ENCODE data around the gene PRKN. TPM values are rescaled to one million over a fixed set of nuclear protein-coding genes. Genes with fewer than 3 reads are reported as not detected.

The PRKN gene
- total and polyA plus RNA-seq, 9 donors = 3.0 to 15.0 (median 9.2) TPM

DNA sequence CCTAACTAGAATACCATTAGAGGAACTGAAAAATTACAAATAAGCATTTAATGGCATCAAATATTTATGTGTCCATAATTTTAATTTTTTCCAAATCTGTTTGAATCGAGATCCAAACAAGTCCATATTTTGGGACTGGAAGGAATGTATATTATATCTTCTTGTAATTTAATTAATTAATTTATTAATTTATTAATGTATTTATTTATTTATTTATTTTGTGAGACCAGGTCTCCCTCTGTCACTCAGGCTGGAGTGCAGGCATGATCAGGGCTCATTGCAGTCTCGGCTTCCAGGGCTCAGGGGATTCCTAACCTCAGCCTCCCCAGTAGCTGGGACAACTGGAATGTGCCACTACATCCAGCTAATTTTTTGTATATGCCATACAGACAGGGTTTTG is 453.6 kb downstream of the PRKN start:
- Histone ChIP-seq H3K27ac (no peak overlapping the region), H3K27me3 (no peaks in the 10 kb centered on the region), H3K4me3 (no peak overlapping the region), H3K4me1 (ENCODE audit: insufficient read depth) (no peaks in the 10 kb centered on the region), H3K36me3 (no peaks in the 10 kb centered on the region), H3K9me3 (no peaks in the 10 kb centered on the region)
- TF ChIP-seq POLR2A (IDR thresholded peaks at IDR 0.05) = no peak
- no peak for TF ChIP-seq EP300 (IDR thresholded peaks at IDR 0.05)
- no peak for TF ChIP-seq CTCF (IDR thresholded peaks at IDR 0.05)
- WGBS, 3 donors = 92 to 97% (median 94%) methylated on average over 2 of the region's 2 CpGs
- intact Hi-C loops (cut with DNase I) = no loop called here
- DNase-seq = no peak

DNA sequence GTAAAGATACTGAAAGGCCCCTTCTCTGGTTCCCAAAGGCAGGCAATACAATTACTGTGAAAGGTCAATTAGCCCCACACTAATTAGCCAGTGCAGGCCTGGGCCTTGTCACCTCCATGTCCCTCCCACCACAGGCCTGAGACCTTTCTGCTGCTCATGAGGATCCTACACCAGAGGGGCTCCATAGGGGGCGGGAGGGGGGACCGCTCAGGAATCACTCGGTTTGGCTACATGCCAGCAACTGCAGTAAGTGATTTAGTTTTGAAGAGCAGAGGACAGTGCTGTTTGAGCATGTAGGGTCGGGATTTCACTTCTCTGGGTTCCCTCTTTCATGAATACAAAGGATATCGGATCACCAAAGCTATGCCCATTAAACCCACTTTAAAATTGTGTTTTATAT is 455.6 kb downstream of the PRKN start:
- H3K27ac ChIP-seq = no peak overlapping the region
- H3K9me3 ChIP-seq = no peaks in the 10 kb centered on the region
- WGBS, 3 donors = 66 to 73% (median 73%) methylated on average over 5 of the region's 5 CpGs
- H3K4me1 ChIP-seq (ENCODE audit: insufficient read depth) = no peaks in the 10 kb centered on the region
- no peaks in the 10 kb centered on the region for H3K36me3 ChIP-seq
- no peaks in the 10 kb centered on the region for H3K27me3 ChIP-seq
- no peak overlapping the region for H3K4me3 ChIP-seq
- intact Hi-C loops (cut with DNase I) = no loop called here
- no peak for DNase-seq
- TF ChIP-seq CTCF (IDR thresholded peaks at IDR 0.05) (no peak), EP300 (IDR thresholded peaks at IDR 0.05) (no peak)

DNA sequence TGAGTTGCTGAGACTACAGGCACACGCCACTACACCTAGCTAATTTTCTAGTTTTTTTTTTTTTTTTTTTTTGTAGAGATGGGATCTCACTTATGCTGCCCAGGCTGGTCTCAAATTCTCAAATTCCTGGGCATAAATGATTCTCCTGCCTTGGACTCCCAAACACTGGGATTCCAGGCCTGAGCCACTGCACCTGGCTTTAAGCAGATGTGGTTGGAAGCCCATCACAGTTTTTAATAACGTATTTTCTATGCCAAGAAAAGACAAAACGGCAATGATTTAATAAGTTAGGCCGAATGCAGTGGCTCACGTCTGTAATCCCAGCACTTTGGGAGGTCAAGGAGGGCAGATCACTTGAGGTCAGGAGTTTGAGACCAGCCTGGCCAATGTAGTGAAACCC is 456.6 kb downstream of the PRKN start:
- Histone ChIP-seq H3K9me3 (no peaks in the 10 kb centered on the region), H3K36me3 (no peaks in the 10 kb centered on the region), H3K4me3 (no peak overlapping the region), H3K4me1 (ENCODE audit: insufficient read depth) (no peaks in the 10 kb centered on the region), H3K27ac (no peak overlapping the region), H3K27me3 (no peaks in the 10 kb centered on the region)
- intact Hi-C loops (cut with DNase I) = no loop called here
- 86 to 91% (median 88%) methylated on average over 5 of the region's 5 CpGs for WGBS, 3 donors
- no peak for DNase-seq
- no peak for TF ChIP-seq CTCF (IDR thresholded peaks at IDR 0.05)
- no peak for TF ChIP-seq EP300 (IDR thresholded peaks at IDR 0.05)
- TF ChIP-seq POLR2A (IDR thresholded peaks at IDR 0.05) = no peak

DNA sequence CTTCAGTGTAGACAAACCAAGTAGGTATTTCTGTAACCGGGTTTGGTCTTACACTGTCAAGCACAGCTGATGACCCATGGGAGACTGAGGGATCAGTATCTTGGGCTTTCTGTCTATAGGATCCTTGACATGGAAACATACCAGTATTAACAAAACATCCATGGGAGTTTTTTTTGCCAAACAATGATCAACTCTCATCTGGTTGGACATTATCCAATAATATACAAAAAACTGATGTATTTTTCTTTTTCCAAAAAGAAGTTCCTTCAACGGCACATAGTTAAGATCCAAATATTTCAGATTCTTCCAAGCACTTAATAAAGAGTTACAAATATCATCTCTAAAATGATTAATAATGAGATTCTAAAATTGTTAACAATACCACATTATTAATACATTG is 459.9 kb downstream of the PRKN start:
- TF ChIP-seq CTCF (IDR thresholded peaks at IDR 0.05) = no peak
- TF ChIP-seq POLR2A (IDR thresholded peaks at IDR 0.05) = no peak
- no peak for TF ChIP-seq EP300 (IDR thresholded peaks at IDR 0.05)
- no peak for DNase-seq
- no peaks in the 10 kb centered on the region for H3K36me3 ChIP-seq
- no peaks in the 10 kb centered on the region for H3K4me1 ChIP-seq (ENCODE audit: insufficient read depth)
- 67 to 73% (median 67%) methylated on average over 2 of the region's 2 CpGs for WGBS, 3 donors
- H3K9me3 ChIP-seq = no peaks in the 10 kb centered on the region
- H3K27me3 ChIP-seq = no peaks in the 10 kb centered on the region
- no peak overlapping the region for H3K27ac ChIP-seq
- no peak overlapping the region for H3K4me3 ChIP-seq
- intact Hi-C loops (cut with DNase I) = no loop called here

DNA sequence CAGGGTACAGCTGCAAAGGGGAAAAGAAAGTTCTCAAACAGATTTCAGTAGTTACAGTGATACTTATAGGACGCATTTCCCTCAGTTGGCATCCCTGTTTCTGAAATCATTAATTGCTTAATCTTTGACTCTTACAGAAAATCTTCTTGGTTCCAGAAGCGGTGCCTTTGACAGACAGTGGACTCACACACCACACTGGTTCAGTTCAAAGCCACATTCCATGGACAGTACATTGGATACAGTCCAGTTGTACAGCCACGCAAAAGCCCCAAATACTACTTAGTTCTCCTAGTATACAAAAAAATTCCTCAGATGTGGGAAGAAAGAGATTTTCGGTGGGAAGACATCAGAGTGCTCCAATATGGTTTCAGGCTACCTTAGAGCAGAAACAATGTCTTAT is 460.4 kb downstream of the PRKN start:
- 73 to 83% (median 78%) methylated on average over 4 of the region's 4 CpGs for WGBS, 3 donors
- no peak overlapping the region for H3K4me3 ChIP-seq
- no peaks in the 10 kb centered on the region for H3K27me3 ChIP-seq
- intact Hi-C loops (cut with DNase I) = no loop called here
- no peak for DNase-seq
- H3K9me3 ChIP-seq = no peaks in the 10 kb centered on the region
- no peak for TF ChIP-seq EP300 (IDR thresholded peaks at IDR 0.05)
- TF ChIP-seq POLR2A (IDR thresholded peaks at IDR 0.05) = no peak
- TF ChIP-seq CTCF (IDR thresholded peaks at IDR 0.05) = no peak
- no peak overlapping the region for H3K27ac ChIP-seq
- no peaks in the 10 kb centered on the region for H3K36me3 ChIP-seq
- H3K4me1 ChIP-seq (ENCODE audit: insufficient read depth) = no peaks in the 10 kb centered on the region
